HepG2 (cell line): ENCODE measurements around the gene SNAPC4. TPM values are rescaled to one million over a fixed set of nuclear protein-coding genes. Genes with fewer than 3 reads are reported as not detected.

Experiments used
- HOXA3 ChIP-seq: sonication (generic); formaldehyde crosslinking; IDR thresholded peaks from 2 replicates; pipeline ENCODE4 v1.5.0; 2020; ENCODE audit warnings: missing genetic modification reagents
- NCOA1 ChIP-seq: sonication (generic); formaldehyde crosslinking; IDR thresholded peaks from 2 replicates; pipeline ENCODE4 v1.9.0; 2021; ENCODE audit warnings: missing genetic modification reagents
- RNF2 ChIP-seq: fragments of 450-650 bp; conservative IDR thresholded peaks from 2 replicates; pipeline ENCODE4 v1.6.1; 2016; ENCODE audit warnings: low read depth
- SAP130 ChIP-seq: IDR thresholded peaks from 2 replicates; pipeline ENCODE4 v1.6.1; 2016; ENCODE audit warnings: low read depth
- ZNF253 ChIP-seq: sonication (generic); formaldehyde crosslinking; IDR thresholded peaks from 2 replicates; pipeline ENCODE4 v1.8.0; 2022; ENCODE audit warnings: mild to moderate bottlenecking, missing genetic modification reagents, borderline replicate concordance
- ZNF562 ChIP-seq: sonication (generic); formaldehyde crosslinking; IDR thresholded peaks from 2 replicates; pipeline ENCODE4 v1.8.0; 2022; ENCODE audit warnings: missing genetic modification reagents, borderline replicate concordance
- ZSCAN30 ChIP-seq: sonication (generic); formaldehyde crosslinking; IDR thresholded peaks from 2 replicates; pipeline ENCODE4 v1.5.0; 2020; ENCODE audit warnings: mild to moderate bottlenecking, missing genetic modification reagents
- polyA plus RNA-seq, 8 experiments: library from polyadenylated mRNA; depleted of rRNA in 3 of 8; stranded (reverse) in 7 of 8; unstranded in 1 of 8; fragments of >200 nt; fragmentation: Illumina TruSeq in 4 of 8; extraction: Trizol in 4 of 8; gene quantifications; 2 replicates each; pipeline versions ENCODE4 v1.2.1 to v1.2.3, GENCODE V29; 2011 to 2016; ENCODE audit warnings: low read depth in 4 of 8, missing spikeins in 1 of 8, mixed read lengths in 1 of 8; ENCODE audit not compliant: insufficient read depth in 1 of 8
- total RNA-seq, 5 experiments: library from RNA; depleted of rRNA; stranded (reverse); fragments of >200 nt; fragmentation: Illumina TruSeq; extraction: Trizol; gene quantifications; 2 replicates each; pipeline ENCODE4 v1.2.3, GENCODE V29; 2016; ENCODE audit warnings: low read depth in 1 of 5
- TF ChIP-seq, protein P1 (sequence below): sonication (generic); formaldehyde crosslinking; IDR thresholded peaks from 2 replicates; pipeline ENCODE4 v1.5.0; 2020; ENCODE audit warnings: missing genetic modification reagents
- TF ChIP-seq, protein P2 (sequence below): sonication (generic); formaldehyde crosslinking; IDR thresholded peaks from 2 replicates; pipeline ENCODE4 v1.9.0; 2021; ENCODE audit warnings: missing genetic modification reagents, borderline replicate concordance
- TF ChIP-seq, protein P3 (sequence below): sonication (generic); formaldehyde crosslinking; IDR thresholded peaks from 2 replicates; pipeline ENCODE4 v1.8.1; 2023; ENCODE audit warnings: mild to moderate bottlenecking, missing genetic modification reagents
- TF ChIP-seq, protein P4 (sequence below): sonication (generic); formaldehyde crosslinking; IDR thresholded peaks from 2 replicates; pipeline ENCODE4 v1.8.1; 2023; ENCODE audit warnings: mild to moderate bottlenecking, missing genetic modification reagents
- TF ChIP-seq, protein P5 (sequence below): sonication (generic); formaldehyde crosslinking; IDR thresholded peaks from 2 replicates; pipeline ENCODE4 v1.5.0; 2020; ENCODE audit warnings: mild to moderate bottlenecking, missing genetic modification reagents
- TF ChIP-seq, protein P6 (sequence below): sonication (generic); formaldehyde crosslinking; conservative IDR thresholded peaks from 2 replicates; pipeline ENCODE4 v1.4.0; 2020; ENCODE audit warnings: mild to moderate bottlenecking, missing genetic modification reagents, moderate library complexity

Gene SNAPC4
- total and polyA plus RNA-seq, 2 of the 13 experiments (the other 11 are each of a cell fraction or from before 2014, with no cell fraction given), result 2.0 to 6.0 TPM

DNA sequence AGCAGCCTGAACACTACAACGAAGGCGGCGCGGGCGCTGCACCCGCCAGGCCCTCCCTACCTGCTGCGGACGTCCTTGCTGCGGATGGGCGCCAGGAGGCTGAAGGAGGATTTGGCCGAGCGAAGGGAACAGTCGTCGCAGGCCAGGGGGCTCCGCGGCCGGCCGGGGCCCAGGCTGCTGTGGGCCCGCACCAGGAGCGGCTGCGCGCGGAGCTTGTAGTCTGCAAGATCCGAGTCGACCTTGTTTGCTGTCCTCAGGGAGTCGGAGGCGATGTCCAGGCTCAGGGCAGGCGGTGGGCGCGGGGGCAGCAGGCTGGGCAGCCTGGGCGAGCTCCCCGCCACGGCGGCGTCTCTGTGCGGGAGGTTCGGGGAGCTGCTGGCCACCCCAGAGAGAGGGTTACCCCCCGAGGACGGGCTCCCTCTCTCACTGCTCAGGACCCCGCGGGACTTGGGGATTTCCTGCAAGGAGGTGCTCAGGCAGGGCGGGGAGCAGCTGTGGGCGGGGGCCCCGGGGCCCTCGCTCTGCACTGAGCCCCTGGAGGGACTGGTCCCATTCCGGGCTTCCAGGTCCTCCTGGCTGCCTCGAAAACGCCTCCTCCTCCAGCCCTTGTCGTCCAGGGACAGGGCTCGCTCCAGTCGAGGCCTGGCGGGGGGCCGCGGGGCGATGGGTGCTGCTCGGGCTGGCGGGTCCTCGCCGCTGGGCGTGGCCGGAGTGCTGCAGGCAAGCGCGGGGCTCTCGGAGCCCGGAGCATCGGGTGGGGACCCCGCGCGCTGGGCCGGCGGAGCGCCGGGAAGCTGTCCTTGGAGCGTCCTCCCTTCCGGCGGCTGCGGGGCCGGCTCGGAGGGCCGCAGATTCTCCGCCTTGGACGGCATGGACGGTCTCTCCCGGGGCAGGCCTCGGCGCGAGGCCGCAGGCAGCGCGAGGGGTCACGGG lies 38.8 kb upstream of the SNAPC4 start (continued):
- TF ChIP-seq, protein P1, sequence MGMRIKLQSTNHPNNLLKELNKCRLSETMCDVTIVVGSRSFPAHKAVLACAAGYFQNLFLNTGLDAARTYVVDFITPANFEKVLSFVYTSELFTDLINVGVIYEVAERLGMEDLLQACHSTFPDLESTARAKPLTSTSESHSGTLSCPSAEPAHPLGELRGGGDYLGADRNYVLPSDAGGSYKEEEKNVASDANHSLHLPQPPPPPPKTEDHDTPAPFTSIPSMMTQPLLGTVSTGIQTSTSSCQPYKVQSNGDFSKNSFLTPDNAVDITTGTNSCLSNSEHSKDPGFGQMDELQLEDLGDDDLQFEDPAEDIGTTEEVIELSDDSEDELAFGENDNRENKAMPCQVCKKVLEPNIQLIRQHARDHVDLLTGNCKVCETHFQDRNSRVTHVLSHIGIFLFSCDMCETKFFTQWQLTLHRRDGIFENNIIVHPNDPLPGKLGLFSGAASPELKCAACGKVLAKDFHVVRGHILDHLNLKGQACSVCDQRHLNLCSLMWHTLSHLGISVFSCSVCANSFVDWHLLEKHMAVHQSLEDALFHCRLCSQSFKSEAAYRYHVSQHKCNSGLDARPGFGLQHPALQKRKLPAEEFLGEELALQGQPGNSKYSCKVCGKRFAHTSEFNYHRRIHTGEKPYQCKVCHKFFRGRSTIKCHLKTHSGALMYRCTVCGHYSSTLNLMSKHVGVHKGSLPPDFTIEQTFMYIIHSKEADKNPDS, result no peak
- TF ChIP-seq RNF2 (no peak), SAP130 (CRISPR knock-in tag) (peak; percentile 8; the same call in 1 of the 2 replicates), ZSCAN30 (CRISPR knock-in tag) (no peak), ZNF562 (CRISPR knock-in tag) (no peak), HOXA3 (CRISPR knock-in tag) (0 out of 2 replicates have a peak, but pooled peaks have one; percentile 10), ZNF253 (CRISPR knock-in tag) (no peak), NCOA1 (CRISPR knock-in tag) (no peak)
- TF ChIP-seq, protein P2, sequence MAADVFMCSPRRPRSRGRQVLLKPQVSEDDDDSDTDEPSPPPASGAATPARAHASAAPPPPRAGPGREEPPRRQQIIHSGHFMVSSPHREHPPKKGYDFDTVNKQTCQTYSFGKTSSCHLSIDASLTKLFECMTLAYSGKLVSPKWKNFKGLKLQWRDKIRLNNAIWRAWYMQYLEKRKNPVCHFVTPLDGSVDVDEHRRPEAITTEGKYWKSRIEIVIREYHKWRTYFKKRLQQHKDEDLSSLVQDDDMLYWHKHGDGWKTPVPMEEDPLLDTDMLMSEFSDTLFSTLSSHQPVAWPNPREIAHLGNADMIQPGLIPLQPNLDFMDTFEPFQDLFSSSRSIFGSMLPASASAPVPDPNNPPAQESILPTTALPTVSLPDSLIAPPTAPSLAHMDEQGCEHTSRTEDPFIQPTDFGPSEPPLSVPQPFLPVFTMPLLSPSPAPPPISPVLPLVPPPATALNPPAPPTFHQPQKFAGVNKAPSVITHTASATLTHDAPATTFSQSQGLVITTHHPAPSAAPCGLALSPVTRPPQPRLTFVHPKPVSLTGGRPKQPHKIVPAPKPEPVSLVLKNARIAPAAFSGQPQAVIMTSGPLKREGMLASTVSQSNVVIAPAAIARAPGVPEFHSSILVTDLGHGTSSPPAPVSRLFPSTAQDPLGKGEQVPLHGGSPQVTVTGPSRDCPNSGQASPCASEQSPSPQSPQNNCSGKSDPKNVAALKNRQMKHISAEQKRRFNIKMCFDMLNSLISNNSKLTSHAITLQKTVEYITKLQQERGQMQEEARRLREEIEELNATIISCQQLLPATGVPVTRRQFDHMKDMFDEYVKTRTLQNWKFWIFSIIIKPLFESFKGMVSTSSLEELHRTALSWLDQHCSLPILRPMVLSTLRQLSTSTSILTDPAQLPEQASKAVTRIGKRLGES (CRISPR knock-in tag), result no peak
- TF ChIP-seq, protein P3, sequence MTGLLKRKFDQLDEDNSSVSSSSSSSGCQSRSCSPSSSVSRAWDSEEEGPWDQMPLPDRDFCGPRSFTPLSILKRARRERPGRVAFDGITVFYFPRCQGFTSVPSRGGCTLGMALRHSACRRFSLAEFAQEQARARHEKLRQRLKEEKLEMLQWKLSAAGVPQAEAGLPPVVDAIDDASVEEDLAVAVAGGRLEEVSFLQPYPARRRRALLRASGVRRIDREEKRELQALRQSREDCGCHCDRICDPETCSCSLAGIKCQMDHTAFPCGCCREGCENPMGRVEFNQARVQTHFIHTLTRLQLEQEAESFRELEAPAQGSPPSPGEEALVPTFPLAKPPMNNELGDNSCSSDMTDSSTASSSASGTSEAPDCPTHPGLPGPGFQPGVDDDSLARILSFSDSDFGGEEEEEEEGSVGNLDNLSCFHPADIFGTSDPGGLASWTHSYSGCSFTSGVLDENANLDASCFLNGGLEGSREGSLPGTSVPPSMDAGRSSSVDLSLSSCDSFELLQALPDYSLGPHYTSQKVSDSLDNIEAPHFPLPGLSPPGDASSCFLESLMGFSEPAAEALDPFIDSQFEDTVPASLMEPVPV (CRISPR knock-in tag), result no peak
- TF ChIP-seq, protein P4, sequence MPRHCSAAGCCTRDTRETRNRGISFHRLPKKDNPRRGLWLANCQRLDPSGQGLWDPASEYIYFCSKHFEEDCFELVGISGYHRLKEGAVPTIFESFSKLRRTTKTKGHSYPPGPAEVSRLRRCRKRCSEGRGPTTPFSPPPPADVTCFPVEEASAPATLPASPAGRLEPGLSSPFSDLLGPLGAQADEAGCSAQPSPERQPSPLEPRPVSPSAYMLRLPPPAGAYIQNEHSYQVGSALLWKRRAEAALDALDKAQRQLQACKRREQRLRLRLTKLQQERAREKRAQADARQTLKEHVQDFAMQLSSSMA (CRISPR knock-in tag), result no peak
- TF ChIP-seq, protein P5, sequence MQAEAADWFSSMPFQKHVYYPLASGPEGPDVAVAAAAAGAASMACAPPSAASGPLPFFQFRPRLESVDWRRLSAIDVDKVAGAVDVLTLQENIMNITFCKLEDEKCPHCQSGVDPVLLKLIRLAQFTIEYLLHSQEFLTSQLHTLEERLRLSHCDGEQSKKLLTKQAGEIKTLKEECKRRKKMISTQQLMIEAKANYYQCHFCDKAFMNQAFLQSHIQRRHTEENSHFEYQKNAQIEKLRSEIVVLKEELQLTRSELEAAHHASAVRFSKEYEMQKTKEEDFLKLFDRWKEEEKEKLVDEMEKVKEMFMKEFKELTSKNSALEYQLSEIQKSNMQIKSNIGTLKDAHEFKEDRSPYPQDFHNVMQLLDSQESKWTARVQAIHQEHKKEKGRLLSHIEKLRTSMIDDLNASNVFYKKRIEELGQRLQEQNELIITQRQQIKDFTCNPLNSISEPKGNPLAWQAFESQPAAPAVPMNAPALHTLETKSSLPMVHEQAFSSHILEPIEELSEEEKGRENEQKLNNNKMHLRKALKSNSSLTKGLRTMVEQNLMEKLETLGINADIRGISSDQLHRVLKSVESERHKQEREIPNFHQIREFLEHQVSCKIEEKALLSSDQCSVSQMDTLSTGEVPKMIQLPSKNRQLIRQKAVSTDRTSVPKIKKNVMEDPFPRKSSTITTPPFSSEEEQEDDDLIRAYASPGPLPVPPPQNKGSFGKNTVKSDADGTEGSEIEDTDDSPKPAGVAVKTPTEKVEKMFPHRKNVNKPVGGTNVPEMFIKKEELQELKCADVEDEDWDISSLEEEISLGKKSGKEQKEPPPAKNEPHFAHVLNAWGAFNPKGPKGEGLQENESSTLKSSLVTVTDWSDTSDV, result no peak
- TF ChIP-seq, protein P6, sequence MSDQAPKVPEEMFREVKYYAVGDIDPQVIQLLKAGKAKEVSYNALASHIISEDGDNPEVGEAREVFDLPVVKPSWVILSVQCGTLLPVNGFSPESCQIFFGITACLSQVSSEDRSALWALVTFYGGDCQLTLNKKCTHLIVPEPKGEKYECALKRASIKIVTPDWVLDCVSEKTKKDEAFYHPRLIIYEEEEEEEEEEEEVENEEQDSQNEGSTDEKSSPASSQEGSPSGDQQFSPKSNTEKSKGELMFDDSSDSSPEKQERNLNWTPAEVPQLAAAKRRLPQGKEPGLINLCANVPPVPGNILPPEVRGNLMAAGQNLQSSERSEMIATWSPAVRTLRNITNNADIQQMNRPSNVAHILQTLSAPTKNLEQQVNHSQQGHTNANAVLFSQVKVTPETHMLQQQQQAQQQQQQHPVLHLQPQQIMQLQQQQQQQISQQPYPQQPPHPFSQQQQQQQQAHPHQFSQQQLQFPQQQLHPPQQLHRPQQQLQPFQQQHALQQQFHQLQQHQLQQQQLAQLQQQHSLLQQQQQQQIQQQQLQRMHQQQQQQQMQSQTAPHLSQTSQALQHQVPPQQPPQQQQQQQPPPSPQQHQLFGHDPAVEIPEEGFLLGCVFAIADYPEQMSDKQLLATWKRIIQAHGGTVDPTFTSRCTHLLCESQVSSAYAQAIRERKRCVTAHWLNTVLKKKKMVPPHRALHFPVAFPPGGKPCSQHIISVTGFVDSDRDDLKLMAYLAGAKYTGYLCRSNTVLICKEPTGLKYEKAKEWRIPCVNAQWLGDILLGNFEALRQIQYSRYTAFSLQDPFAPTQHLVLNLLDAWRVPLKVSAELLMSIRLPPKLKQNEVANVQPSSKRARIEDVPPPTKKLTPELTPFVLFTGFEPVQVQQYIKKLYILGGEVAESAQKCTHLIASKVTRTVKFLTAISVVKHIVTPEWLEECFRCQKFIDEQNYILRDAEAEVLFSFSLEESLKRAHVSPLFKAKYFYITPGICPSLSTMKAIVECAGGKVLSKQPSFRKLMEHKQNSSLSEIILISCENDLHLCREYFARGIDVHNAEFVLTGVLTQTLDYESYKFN (CRISPR knock-in tag), result no peak
